HTR-8/SVneo (cell line): ENCODE data around the gene MYH7.
"Not testable (repeated sequence)": the region's sequence is repeated elsewhere in the genome, so short reads cannot be mapped to it uniquely, and the experiment has no call there.

Experiments
- DNase-seq: peaks from one replicate; pipeline ENCODE4 v3.0.0; 2011; ENCODE audit warnings: low spot score, mixed read lengths; ENCODE audit not compliant: insufficient read length
- FAIRE-seq: peaks from 2 replicates; lab custom pipeline; 2011; peaks lifted over from hg19 to GRCh38; lab: Jason Lieb, UNC

The MYH7 gene

DNA sequence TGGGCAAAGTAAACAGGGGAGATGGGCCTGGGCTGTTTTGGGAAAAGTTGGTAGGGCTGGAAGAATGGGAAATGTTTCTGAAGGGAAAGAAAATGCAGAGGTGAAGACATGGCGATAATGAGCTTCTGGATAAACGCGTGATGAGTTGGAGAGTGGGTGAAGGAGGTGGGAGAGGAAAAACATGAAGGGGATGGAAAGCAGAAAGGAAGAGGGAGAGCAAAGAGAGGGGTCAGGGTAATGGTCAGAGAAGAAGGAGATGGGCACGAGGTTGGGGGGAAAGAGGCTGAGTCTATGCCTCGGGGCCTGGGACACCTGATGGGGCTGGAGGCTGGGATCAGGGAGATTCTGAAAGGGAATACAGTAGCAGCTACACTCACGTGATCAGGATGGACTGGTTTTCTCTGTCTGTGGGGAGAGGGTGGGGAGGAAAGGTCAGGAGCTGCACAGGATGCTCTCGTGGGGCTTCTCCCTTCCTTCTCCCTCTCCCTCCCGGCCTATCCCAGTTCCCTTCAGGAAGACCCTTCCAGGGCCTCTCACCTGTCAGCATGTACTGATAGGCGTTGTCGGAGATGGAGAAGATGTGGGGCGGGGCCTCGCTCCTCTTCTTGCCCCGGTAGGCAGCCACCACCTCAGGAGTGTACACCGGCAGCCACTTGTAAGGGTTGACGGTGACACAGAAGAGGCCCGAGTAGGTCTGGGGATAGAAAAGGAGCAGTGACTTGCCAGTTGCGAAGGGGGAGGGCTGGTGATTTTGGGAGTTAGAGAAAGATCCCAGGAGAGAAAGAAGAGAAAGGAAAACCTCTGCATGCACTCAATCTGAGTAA is 3.1 kb downstream of the MYH7 start:
- no peak for FAIRE-seq
- DNase-seq = no peak

DNA sequence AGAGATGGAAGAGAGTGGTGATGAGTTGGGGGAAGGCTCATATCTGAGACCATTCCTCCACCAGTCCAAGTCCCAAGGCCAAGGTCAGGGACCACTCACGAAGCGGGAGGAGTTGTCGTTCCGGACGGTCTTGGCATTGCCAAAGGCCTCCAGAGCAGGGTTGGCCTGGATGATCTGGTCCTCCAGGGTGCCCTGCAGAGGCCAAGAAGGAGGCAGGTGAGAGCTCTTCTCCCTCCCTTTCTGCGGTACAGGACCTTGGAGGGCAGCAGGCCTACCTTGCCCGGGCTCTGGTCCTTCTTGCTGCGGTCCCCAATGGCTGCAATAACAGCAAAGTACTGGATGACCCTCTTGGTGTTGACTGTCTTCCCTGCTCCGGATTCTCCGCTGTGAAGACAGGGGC is 4.0 kb downstream of the MYH7 start:
- FAIRE-seq = no peak
- no peak for DNase-seq

DNA sequence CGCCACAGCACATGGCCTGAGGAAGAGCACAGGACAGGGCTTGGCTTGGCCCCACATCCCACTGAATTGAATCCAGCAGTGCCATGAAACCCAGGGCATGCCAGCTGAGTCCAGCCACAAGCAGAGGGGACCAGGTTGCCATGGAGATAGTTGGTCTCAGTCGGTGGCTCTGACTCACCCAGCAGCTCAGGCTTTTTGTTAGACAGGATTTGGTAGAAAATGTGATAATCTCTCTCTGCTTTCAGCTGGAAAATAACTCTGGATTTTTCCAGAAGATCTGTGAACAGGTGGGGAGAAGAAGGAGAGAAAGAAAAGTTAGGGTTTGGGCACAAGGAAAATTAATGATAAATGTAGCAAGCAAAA is 4.8 kb downstream of the MYH7 start:
- FAIRE-seq (no peak), DNase-seq (peak; percentile 20)

DNA sequence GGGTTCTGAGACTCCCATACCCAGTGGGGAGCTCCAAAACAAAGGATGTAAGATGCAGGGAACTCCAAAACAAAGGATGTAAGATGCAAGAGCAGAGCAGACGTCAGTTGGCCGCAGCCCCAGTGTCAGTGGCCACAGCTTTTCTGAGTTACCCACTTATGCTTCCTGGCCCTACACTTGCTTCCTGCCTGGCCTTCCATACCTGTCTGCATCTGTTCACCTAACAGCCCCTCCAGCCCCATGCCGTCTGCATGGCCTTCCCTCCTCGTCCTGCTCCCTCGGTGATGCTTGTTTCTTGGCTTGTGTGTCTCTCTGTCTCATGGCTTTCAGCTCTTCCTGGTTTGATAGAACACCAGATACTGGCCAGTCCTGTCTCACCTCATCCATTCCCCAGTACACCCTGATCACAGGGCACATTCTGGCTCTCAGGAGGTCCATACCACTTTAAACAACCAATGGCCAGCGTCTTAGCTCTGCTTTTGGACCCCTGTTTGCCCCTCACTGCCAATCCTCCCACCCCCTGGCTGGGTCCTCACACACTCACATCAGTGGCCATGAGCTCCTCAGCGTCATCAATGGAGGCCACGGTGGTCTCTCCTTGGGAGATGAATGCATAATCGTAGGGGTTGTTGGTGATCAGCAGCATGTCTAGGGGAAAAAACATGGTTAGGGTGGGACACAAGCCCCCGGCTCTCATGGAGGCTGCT is 5.3 kb downstream of the MYH7 start:
- no peak for DNase-seq
- no peak for FAIRE-seq

DNA sequence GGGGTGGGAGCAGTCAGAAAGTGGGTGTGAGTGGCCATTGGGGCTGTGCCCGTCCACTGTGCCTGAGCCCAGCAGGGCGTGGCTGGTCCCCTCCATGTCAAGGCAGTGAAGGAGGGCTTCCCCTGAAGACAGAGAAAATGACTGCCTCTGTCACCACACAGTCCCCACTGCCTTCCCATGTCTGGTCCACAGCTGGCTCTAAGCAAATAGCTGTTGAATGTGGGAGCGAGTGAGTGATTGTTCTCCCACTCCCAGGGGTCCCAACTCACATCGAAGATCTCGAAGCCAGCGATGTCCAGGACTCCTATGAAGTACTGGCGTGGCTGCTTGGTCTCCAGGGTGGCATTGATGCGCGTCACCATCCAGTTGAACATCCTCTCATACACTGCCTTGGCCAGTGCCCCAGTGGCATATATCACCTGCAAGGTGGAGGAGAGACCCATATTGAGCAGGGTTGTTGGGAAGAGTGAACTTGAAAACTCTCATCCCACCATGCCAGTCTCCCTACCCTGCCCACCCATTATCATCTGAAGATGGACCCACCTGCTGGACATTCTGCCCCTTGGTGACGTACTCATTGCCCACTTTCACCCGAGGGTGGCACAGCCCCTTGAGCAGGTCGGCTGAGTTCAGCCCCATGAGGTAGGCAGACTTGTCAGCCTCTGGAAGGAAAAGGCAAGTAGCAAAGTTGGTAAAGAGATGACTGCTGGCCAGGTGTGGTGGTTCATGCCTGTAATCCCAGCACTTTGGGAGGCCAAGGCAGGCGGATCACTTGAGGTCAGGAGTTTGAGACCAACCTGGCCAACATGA is 6.6 kb downstream of the MYH7 start:
- FAIRE-seq = no peak
- no peak for DNase-seq

DNA sequence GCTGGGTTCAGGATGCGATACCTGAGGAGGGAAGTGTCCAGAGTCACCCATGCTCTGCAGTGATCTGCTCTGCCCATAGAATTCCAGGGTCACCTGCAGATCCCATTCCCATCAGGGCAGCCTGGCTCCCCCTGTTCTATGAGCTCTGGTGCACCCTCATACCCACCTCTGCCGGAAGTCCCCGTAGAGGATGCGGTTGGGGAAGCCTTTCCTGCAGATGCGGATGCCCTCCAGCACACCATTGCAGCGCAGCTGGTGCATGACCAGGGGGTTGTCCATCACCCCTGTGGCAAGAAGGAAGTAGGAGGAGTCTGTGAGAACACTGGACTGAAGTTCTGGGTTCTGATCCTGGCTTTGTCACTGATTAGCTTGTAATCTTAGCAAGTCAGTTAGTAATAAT is 9.7 kb downstream of the MYH7 start:
- DNase-seq, FAIRE-seq: not testable (repeated sequence)

DNA sequence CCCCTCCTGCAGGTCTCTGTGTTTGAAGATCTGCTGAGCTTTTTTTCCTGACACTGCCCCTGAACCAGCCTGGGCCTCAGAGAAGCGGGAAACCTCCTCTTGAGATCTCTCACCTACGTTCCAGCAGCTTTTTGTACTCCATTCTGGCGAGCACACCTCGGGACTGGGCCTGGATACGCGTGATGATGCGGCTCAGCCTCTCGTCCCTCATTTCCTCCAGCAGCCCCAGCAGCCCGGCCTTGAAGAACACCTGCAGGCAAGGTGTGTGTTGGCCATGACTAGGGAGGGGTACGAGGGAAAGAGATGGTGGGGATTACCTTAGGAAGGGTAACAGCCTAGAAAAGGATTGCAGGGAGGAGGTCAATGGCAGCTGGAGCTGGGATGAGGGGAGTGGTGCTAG is 10.3 kb downstream of the MYH7 start:
- FAIRE-seq (no peak), DNase-seq (no peak)

DNA sequence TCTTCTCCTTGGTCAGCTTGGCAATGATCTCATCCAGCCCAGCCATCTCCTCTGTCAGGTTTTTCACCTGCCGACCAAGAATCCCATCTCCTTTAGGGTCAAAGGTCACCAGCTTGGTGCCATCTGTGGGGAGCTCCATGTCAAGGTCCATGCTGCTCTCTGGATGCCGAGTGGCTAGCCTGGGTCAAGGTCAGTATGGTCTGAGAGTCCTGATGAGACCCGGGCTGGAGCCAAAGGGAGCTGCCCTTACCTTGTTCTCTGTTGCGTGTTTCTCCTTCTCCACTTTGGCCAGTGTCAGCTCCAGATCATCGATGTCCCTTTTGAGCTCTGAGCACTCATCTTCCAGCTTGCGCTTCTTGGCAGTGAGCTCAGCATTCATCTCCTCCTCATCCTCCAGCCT is 11.8 kb downstream of the MYH7 start:
- DNase-seq (no peak), FAIRE-seq (no peak)

DNA sequence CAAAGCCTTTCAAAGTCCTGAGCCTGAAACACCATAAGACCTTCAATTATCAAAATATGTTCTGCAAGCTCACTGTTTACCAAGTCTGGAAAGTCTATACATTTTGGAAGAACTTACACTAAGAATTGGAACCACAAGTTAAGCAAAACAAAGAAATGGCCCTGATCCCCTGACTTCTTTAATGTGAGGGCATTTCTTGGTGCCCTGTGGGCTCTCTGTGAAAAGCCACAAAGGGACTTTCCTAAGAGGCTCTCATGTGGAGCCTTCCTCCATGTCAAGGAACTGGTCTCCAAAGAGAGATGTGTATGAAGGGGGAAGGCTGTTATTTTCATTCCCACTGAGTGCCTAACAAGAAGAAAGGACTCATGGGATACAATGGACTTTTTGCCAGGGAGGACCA is 13.9 kb downstream of the MYH7 start:
- DNase-seq = no peak
- no peak for FAIRE-seq

DNA sequence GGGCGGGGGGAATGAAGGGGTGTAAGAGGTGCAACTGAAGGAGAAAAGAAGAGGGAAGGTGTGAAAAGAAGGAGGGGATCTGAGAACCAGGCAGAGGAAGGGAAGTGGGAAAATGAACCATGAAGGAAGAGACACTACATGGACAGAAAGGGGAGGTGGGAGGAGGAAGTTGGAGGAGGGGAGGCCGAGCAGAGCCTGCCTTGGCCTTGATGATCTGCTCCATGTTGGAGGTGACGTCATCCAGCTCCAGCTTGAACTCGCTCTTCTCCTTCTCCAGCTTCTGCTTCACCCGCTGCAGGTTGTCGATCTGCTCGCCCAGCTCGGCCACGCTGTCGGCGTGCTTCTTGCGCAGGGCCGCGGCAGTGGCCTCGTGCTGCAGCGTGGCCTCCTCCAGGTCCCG is 15.8 kb downstream of the MYH7 start:
- not testable (repeated sequence) for DNase-seq, FAIRE-seq

DNA sequence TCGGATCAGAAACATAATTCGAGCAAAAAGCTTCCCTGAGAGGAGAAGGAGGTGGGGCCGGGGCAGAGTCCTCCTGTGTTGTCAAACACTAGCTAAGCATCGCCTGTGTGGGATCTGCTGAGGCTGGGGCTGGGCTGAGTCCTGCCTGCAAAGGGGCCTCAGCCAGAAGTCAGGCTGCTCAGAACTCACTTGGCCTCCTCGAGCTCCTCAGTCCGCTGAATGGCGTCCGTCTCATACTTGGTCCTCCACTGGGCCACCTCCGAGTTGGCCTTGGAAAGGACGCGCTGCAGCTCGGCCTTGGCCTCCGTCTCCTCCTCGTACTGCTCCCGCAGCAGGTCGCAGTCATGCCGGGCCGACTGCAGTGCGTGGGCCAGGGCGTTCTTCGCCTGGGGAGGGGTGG is 17.4 kb downstream of the MYH7 start:
- DNase-seq (no peak), FAIRE-seq (no peak)

DNA sequence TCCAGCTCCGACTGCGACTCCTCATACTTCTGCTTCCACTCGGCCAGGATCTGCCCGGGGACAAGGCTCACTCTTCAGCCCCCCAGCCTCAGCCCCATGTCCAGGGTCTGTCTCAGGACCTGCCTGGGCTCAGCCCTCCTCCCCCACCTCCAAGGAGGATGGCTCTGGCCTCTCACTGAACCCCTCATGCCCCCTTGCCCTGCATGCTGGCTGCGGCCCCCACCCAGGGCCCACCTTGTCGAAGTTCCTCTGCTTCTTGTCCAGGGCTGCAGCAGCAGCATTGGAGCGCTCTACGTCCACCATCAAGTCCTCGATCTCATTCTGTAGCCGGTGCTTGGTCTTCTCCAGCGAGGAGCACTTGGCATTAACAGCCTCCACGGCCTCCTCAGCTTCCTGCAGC is 18.2 kb downstream of the MYH7 start:
- DNase-seq, FAIRE-seq: not testable (repeated sequence)

DNA sequence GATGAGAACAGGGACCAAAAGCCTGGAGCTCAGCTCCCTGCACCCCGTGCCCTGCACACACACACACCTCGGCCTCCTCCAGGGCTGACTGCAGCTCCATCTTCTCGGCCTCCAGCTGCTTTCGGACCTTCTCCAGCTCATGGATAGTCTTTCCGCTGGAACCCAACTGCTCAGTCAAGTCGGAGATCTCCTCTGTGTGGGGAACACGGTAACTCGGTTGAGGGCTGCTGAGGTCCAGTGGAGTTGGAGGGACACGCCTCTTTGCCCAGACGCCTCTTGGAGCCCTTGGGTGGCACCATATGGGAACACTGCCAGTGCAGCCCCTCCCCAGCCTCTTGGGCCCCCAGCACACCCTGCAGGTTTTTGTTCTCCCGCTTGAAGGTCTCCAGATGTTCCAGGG is 18.7 kb downstream of the MYH7 start:
- no peak for FAIRE-seq
- DNase-seq = no peak

DNA sequence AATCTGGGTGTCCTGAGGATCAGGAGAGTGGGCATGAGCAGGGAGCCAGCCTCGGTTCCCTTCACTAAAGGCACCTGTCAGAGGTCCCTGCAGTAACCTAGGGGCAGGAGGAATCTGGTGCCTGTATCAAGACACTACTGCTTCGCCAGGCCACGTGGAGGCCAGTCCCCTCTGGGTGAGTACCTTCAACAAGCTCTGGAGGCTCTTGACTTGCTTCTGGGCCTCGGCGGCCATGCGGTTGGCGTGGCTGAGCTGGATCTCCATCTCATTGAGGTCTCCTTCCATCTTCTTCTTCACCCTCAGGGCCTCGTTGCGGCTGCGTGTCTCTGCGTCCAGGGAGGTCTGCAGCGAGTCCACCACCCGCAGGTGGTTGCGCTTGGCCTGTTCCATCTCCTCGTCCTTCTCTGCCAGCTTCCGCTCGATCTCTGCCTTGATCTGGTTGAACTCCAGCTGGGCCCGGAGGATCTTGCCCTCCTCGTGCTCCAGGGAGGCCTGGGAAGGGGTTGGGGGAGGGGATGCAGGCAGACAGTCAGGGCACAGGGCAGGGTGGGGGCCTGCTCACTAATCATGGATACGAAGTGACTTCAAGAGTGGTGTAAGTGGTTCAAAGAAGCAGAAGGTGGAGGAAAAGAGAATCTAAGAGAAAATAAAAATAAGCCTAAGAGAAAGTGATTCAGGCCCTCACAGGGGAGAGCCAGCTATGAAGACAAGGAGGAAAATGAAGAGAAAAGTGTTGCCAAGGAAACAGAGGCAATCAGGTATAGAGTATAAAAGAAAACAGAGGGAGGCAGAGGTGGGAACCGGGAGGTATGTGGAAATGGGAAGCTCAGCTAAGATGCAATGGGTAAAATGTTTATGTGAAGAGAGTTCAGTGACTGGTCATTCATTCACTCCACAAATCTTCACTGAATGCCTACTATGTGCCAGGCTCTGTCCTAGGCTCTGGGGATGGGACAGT is 19.4 kb downstream of the MYH7 start:
- DNase-seq (no peak), FAIRE-seq (no peak)

DNA sequence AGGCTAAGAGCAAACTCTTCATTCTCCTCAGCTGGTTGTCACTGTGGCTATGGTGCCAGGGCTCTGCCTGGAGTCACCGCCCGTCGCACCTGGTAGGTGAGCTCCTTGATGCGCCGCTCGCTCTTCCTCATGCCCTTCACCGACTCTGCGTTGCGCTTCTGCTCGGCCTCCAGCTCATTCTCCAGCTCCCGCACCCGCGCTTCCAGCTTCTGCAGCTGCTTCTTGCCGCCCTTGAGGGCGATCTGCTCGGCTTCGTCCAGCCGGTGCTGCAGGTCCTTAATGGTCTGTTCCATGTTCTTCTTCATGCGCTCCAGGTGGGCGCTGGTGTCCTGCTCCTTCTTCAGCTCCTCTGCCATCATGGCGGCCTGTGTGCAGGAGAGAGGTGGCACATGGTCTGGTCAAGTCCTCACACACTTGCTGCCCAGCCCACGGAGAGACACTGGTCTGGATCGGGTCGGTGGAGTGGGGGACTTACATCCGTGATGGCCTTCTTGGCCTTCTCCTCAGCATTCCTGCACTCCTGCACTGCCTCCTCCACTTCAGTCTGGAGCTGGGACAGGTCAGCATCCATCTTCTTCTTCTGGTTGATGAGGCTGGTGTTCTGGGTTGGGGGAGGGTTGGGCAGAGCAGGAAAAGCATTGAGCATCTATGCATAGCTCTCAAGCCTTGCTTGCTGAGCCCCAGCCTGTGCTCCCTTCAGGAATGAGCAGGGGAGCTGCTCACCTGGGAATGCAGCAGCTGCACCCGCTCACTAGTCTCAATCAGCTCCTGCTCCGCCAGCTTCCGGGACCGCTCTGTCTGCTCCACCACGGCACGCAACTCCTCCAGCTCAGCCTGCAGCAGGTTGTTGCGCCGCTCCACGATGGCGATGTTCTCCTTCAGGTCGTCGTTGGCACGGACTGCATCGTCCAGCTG is 20.3 kb downstream of the MYH7 start:
- DNase-seq (no peak), FAIRE-seq (no peak)

DNA sequence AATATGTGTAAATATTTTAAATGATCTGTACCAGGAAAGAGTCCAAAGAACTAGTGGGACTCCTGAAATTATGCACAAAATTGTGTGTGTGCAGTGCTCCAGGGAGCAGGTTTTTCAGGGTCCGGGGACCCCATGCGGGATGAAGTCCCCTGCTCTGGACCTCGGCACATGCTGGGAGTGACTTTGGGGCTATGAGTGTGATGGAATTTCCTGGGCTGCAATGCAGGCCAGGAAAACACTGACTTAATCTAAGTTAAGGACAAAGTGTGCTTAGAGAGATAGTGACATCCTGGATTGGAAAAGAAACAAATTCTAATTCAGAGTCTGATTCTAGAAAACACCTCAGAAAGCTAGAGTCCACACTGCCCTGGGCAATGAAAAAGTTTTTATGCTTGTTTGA is 21.2 kb downstream of the MYH7 start:
- no peak for DNase-seq
- no peak for FAIRE-seq

DNA sequence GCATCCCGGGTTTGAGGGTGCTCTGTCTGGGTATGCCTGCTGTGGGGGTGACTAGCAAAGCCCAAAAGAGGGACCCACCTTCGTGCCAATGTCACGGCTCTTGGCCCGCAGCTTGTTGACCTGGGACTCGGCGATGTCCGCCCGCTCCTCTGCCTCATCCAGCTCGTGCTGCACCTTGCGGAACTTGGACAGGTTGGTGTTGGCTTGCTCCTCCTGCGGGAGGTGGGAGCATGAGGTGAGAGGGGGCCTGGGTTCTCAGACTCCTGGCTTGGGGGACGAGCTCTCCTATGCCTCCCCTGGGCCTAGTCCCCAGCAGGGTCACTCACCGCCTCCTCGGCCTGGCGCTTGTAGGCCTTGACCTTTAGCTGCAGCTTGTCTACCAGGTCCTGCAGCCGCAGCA is 21.8 kb downstream of the MYH7 start:
- DNase-seq (no peak), FAIRE-seq (no peak)

DNA sequence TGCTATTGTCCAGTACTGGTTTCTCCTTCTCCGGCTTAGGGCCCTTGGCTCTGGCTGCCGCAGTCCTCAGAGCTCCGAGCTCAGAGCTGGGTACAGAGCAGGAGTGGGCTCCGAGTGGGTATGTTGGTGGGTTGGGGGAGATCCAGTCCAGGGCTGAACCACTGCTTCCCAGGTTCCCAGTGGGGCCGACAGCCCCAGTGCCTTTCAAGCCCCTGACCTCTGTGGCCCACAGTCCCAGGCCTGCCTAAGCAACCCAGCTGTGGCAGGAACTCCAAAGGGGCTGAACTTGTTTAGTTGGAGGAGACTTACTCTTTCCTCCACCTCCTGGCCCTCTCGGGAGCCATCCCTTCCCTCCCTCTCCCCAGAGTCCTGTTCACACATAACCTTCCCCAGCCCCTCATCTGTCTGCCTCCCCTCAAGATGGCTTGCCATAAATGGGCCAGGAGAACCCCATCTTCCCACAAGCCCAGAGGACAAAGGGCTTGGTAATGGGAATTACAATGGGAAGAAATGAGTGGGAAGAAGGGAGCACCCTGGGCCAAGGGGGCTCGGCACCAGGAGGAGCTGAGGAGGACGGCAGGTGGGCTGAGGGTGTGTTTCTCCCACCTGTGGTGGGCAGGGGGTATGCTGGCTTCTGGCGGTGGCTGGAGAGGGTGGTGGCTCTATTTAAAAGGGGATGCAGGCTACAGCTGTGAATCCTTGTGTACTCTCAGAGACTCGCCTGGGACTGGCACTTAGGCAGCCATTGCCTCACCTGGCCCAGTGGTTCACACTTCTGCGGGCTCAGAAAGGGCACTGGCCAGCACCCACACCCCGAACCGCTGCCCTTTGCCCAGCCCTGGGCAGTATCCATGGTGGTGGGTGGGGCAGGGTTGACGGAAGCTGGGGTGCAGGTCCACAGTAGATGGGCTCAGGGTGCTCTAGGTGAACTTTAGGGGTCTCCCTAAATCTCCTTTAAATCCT is 23.6 kb downstream of the MYH7 start:
- FAIRE-seq (no peak), DNase-seq (no peak)
